ENCODE results near the gene NR3C2. TPM values are rescaled to one million over a fixed set of nuclear protein-coding genes. Genes with fewer than 3 reads are reported as not detected.

Gene NR3C2
- total and polyA plus RNA-seq, 10 of the 15 experiments (the other 5 are each of a cell fraction or from before 2014, with no cell fraction given), result 0.05 to 0.11 (median 0.08) TPM; not detected in 4

DNA sequence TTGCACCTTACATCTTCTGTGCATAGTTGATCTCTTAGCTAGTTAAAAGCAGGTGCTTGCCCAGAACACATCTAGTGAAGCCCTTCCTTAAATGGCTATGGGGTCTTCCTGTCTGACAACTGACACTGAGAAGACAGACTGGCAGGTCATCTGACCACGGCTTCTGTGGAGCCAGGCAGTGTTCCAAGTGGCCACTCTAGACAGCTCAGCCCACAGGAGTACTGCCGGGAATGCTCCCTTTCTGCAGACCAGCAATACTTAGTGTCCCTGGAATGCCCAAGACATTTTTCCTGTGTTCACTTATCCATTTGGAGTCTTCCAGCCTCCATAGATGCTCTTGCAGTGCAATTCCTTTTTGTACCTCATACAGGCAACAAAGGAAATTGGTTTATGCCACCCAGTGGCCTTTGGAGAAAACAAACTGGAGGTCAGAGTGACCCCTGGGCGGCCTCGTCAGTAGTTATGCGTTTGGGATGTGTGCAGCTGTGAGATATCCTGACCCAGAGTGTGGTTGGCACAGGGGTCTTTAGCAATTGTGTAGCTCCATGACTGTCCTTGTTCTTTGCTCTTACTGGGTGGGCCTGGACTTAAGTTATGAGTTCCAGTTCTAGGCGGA is 374.8 kb downstream of the NR3C2 start:
- ATAC-seq (no peak), FAIRE-seq (no peak), DNase-seq (ENCODE audit: low read depth, low spot score) (no peak)
- Histone ChIP-seq H3K27ac (ENCODE audit: control insufficient read depth, insufficient read depth) (no peak overlapping the region), H3K4me1 (ENCODE audit: control insufficient read depth, insufficient read depth, low read length) (no peaks in the 10 kb centered on the region), H3K9me3 (replicated peaks; ENCODE audit: control insufficient read depth, insufficient read depth, low read length) (no peaks in the 10 kb centered on the region; the same call in 2 of the 3 replicates), H2AFZ (ENCODE audit: control insufficient read depth, low read depth, low read length) (no peak overlapping the region), H3K79me2 (ENCODE audit: control insufficient read depth, insufficient read depth, low read length) (no peaks in the 10 kb centered on the region), H3K4me3 (no peak overlapping the region), H4K20me1 (ENCODE audit: control insufficient read depth, insufficient read depth) (no peaks in the 10 kb centered on the region; the same call in 1 of the 2 replicates), H3K4me2 (ENCODE audit: control insufficient read depth, insufficient read depth) (no peak overlapping the region), H3K27me3 (replicated peaks in 1 of 2; ENCODE audit: control insufficient read depth in 2 of 2, insufficient read depth in 2 of 2, low read length in 1 of 2) (no peaks in the 10 kb centered on the region), H3K36me3 (ENCODE audit: control insufficient read depth in 2 of 2, insufficient read depth in 2 of 2, low read length in 1 of 2) (peaks cover 7 to 21% of the 10 kb centered on the region in 2 experiments), H3K9ac (ENCODE audit: control insufficient read depth, insufficient read depth, low read length) (no peak overlapping the region)
- SMC1A ChIA-PET (ENCODE audit: uncharacterized antibody, unreplicated experiment), result no interaction called here
- BruUV-seq (replicated peaks), result no TSS peak
- RAD21 ChIA-PET (ENCODE audit: unreplicated experiment), result no interaction called here
- TF ChIP-seq FOXK2 (IDR thresholded peaks at IDR 0.05) (no peak), BRCA1 (IDR thresholded peaks at IDR 0.05; ENCODE audit: low read depth, low read length) (no peak), ZNF622 (IDR thresholded peaks at IDR 0.05) (no peak), RCOR1 (conservative IDR thresholded peaks at IDR 0.05; ENCODE audit: low read depth, low read length) (no peak), ZNF217 (IDR thresholded peaks at IDR 0.05) (no peak), ZNF274 (IDR thresholded peaks at IDR 0.05; ENCODE audit: insufficient read depth, insufficient read length) (no peak), NFIC (IDR thresholded peaks at IDR 0.05; ENCODE audit: low read depth, low read length) (no peak), ATF3 (IDR thresholded peaks at IDR 0.05; ENCODE audit: borderline replicate concordance, extremely low read depth, low read depth, low read length) (no peak), ZNF207 (IDR thresholded peaks at IDR 0.05; ENCODE audit: borderline replicate concordance) (no peak), SMARCA5 (IDR thresholded peaks at IDR 0.05) (no peak), IRF4 (IDR thresholded peaks at IDR 0.05; ENCODE audit: low read depth, low read length) (no peak), NFXL1 (IDR thresholded peaks at IDR 0.05; ENCODE audit: borderline replicate concordance) (no peak), POU2F2 (IDR thresholded peaks at IDR 0.05; ENCODE audit: borderline replicate concordance, low read depth, low read length) (no peak), JUND (IDR thresholded peaks at IDR 0.05; ENCODE audit: low read depth, low read length) (no peak), ZBED1 (IDR thresholded peaks at IDR 0.05; ENCODE audit: borderline replicate concordance) (no peak), CHD1 (IDR thresholded peaks at IDR 0.05; ENCODE audit: low read depth, low read length) (no peak)
- TF ChIP-seq, protein P1, sequence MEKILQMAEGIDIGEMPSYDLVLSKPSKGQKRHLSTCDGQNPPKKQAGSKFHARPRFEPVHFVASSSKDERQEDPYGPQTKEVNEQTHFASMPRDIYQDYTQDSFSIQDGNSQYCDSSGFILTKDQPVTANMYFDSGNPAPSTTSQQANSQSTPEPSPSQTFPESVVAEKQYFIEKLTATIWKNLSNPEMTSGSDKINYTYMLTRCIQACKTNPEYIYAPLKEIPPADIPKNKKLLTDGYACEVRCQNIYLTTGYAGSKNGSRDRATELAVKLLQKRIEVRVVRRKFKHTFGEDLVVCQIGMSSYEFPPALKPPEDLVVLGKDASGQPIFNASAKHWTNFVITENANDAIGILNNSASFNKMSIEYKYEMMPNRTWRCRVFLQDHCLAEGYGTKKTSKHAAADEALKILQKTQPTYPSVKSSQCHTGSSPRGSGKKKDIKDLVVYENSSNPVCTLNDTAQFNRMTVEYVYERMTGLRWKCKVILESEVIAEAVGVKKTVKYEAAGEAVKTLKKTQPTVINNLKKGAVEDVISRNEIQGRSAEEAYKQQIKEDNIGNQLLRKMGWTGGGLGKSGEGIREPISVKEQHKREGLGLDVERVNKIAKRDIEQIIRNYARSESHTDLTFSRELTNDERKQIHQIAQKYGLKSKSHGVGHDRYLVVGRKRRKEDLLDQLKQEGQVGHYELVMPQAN (conservative IDR thresholded peaks at IDR 0.05), result no peak
- TF ChIP-seq, protein P2, sequence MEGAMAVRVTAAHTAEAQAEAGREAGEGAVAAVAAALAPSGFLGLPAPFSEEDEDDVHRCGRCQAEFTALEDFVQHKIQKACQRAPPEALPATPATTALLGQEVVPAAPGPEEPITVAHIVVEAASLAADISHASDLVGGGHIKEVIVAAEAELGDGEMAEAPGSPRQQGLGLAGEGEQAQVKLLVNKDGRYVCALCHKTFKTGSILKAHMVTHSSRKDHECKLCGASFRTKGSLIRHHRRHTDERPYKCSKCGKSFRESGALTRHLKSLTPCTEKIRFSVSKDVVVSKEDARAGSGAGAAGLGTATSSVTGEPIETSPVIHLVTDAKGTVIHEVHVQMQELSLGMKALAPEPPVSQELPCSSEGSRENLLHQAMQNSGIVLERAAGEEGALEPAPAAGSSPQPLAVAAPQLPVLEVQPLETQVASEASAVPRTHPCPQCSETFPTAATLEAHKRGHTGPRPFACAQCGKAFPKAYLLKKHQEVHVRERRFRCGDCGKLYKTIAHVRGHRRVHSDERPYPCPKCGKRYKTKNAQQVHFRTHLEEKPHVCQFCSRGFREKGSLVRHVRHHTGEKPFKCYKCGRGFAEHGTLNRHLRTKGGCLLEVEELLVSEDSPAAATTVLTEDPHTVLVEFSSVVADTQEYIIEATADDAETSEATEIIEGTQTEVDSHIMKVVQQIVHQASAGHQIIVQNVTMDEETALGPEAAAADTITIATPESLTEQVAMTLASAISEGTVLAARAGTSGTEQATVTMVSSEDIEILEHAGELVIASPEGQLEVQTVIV (IDR thresholded peaks at IDR 0.05; ENCODE audit: borderline replicate concordance, partially characterized antibody), result no peak
- in situ Hi-C loops (cut with MboI), result no loop called here
- intact Hi-C loops (cut with micrococcal nuclease; ENCODE audit: unreplicated experiment), result no loop called here
- WGBS (ENCODE audit: insufficient coverage, insufficient replicate concordance, low lambda C conversion rate, missing lambda C conversion rate), result 89% methylated on average over 6 of the region's 6 CpGs
- CTCF ChIA-PET, result interaction anchor here (1.0 kb wide), 1 partner anchor 144 kb away, joined by 3 read pairs; no protein-coding TSS in a partner anchor
- POLR2A ChIA-PET, result no interaction called here
